Endodermal cell (in vitro differentiated cells): ENCODE results near the gene DHPS. TPM values are rescaled to one million over a fixed set of nuclear protein-coding genes. Genes with fewer than 3 reads are reported as not detected.
A peak's percentile ranks its signal among the peaks of the same experiment; 100 is the strongest.

Experiments used
- DNase-seq: peaks from one replicate; pipeline ENCODE4 v3.0.0-alpha.2; 2017
- H3K27ac ChIP-seq: 2 replicates; pipeline ENCODE4 v1.5.1; 2013; ENCODE audit warnings: mild to moderate bottlenecking, low read depth, low read length, moderate library complexity
- H3K27me3 ChIP-seq: 2 replicates; pipeline ENCODE4 v1.6.1; 2013; ENCODE audit warnings: mild to moderate bottlenecking, low read length, moderate library complexity; ENCODE audit not compliant: insufficient read depth, control insufficient read depth, poor library complexity, severe bottlenecking
- H3K36me3 ChIP-seq: 2 replicates; pipeline ENCODE4 v1.7.0; 2013; ENCODE audit warnings: mild to moderate bottlenecking, low read length, moderate library complexity; ENCODE audit not compliant: control insufficient read depth, insufficient read depth
- H3K4me1 ChIP-seq: one replicate; pipeline ENCODE4 v1.7.0; 2013; ENCODE audit warnings: low read length; ENCODE audit not compliant: control insufficient read depth, insufficient read depth
- H3K4me3 ChIP-seq: 2 replicates; pipeline ENCODE4 v1.5.1; 2013; ENCODE audit warnings: mild to moderate bottlenecking, low read length, moderate library complexity
- H3K9ac ChIP-seq: 2 replicates; pipeline ENCODE4 v1.6.1; 2013; ENCODE audit warnings: mild to moderate bottlenecking, low read length, moderate library complexity; ENCODE audit not compliant: poor library complexity, severe bottlenecking; ENCODE audit errors: extremely low read depth
- H3K9me3 ChIP-seq: 2 replicates; pipeline ENCODE4 v1.6.1; 2013; ENCODE audit warnings: mild to moderate bottlenecking, low read length, moderate library complexity; ENCODE audit not compliant: control insufficient read depth
- H3K27ac Mint-ChIP-seq: 2 replicates; pipeline ENCODE4 v1.8.0; 2020; ENCODE audit warnings: mixed read lengths
- H3K27me3 Mint-ChIP-seq: 2 replicates; pipeline ENCODE4 v1.8.0; 2021; ENCODE audit warnings: mild to moderate bottlenecking, mixed read lengths; ENCODE audit not compliant: insufficient read depth
- H3K36me3 Mint-ChIP-seq: 2 replicates; pipeline ENCODE4 v1.8.0; 2020; ENCODE audit warnings: low read depth, mixed read lengths
- H3K4me1 Mint-ChIP-seq: 2 replicates; pipeline ENCODE4 v1.8.0; 2020; ENCODE audit warnings: mixed read lengths
- H3K4me3 Mint-ChIP-seq: 2 replicates; pipeline ENCODE4 v1.8.0; 2020; ENCODE audit warnings: mild to moderate bottlenecking, moderate library complexity, mixed read lengths
- H3K9me3 Mint-ChIP-seq: 2 replicates; pipeline ENCODE4 v1.8.0; 2020; ENCODE audit warnings: mild to moderate bottlenecking, mixed read lengths
- CTCF ChIP-seq: fragments of 200-600 bp; sonication (generic); conservative IDR thresholded peaks from 2 replicates; pipeline ENCODE4 v1.5.0; 2021; ENCODE audit warnings: antibody characterized with exemption, mild to moderate bottlenecking
- WGBS, 2 experiments: methylation state at CpG; one replicate each; pipeline versions ENCODE4 v1.1.5 to v1.1.7; 2013; ENCODE audit warnings: missing lambda C conversion rate in 2 of 2, mixed read lengths in 1 of 2; ENCODE audit not compliant: insufficient coverage in 1 of 2, insufficient read length in 1 of 2; 5-methylcytosine and 5-hydroxymethylcytosine counted together
- total RNA-seq, 2 donors: library from RNA; stranded (reverse); fragmentation: NEBNext Ultra II Directional in 1 of 2; extraction: Animal tissue kit (Norgen Biotek cat#: 25700) in 1 of 2; gene quantifications; 2 replicates in 1 of 2; 3 replicates in 1 of 2; pipeline ENCODE4 v1.2.1, GENCODE V29; 2021

DHPS gene
- total RNA-seq, 2 donors from 2014 or later, result 76.1 to 98.5 TPM

DNA sequence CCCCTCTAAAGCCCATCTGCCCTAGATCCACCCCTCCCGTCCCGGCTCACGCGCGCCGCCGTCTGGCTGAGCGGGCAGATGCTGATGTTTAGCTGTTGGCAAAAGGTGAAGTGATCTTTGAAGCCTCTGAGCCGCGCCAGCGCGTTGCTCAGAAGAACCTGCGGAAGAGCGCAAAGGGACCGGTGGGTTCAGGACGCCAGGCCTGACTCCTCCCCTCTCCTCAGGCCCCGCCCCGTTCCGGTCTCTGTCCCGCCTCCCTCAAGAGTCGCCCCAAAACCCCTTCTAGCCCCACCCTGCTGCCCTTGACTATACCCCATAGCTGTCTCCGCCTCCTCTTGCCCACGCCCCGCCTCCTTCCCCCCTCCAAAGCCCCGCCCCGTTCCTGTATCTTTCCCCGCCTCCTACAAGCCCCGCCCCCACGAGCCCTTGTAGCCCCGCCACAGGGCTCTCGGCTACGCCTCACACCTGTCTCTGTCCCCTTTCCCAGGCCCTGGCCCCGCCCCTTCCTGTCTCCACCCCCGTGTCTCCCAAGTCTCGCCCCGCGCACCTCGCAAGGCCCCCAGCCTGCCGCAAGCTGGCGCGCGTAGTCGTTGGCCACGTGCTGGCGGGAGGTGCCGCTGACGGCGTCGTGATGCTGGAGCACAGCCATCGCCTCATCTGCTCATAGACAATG lies 24.6 kb downstream of the DHPS start:
- H3K27ac ChIP-seq, result no peak overlapping the region
- no peak overlapping the region for H3K4me3 ChIP-seq
- H3K27me3 ChIP-seq, result no peaks in the 10 kb centered on the region
- Mint-ChIP-seq H3K9me3 (no peaks in the 10 kb centered on the region), H3K4me1 (no peaks in the 10 kb centered on the region), H3K36me3 (peaks cover 59% of the 10 kb centered on the region), H3K27me3 (no peaks in the 10 kb centered on the region), H3K27ac (no peak overlapping the region), H3K4me3 (no peak overlapping the region)
- 94 to 97% methylated on average over 19 to 47 of the region's 50 CpGs for WGBS, 2 experiments
- peak; percentile 39 for TF ChIP-seq CTCF
- DNase-seq, result peak; percentile 92
- H3K9ac ChIP-seq, result no peak overlapping the region
- no peaks in the 10 kb centered on the region for H3K9me3 ChIP-seq
- H3K4me1 ChIP-seq, result no peaks in the 10 kb centered on the region
- peaks cover 47% of the 10 kb centered on the region for H3K36me3 ChIP-seq

DNA sequence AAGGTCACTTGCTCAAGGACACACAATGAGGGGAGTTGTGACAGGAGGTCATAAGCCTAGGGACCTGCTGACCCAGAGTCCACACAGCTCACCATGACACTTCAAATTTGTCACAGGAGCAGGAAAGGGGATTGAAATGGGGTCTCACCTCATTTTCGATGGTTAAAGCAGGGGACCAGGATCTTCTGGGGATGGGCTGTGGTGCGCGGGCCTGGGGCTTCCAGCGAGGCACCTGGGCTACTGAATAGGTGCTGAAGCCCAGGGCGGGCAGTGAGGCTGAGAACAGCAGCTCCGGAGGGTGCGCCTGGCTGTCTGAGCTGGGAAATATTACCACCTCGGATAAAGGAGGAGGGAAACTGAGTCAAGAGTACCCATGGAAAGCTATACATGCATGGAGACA lies 26.1 kb downstream of the DHPS start:
- no peaks in the 10 kb centered on the region for H3K27me3 ChIP-seq
- H3K9ac ChIP-seq, result no peak overlapping the region
- WGBS, 2 experiments, result 97 to 98% methylated on average over 8 of the region's 8 CpGs
- Mint-ChIP-seq H3K9me3 (peaks cover 1% of the 10 kb centered on the region), H3K4me3 (no peak overlapping the region), H3K27ac (no peak overlapping the region), H3K36me3 (peaks cover 65% of the 10 kb centered on the region), H3K4me1 (no peaks in the 10 kb centered on the region), H3K27me3 (no peaks in the 10 kb centered on the region)
- no peak overlapping the region for H3K4me3 ChIP-seq
- DNase-seq, result no peak
- peaks cover 35% of the 10 kb centered on the region for H3K36me3 ChIP-seq
- no peaks in the 10 kb centered on the region for H3K4me1 ChIP-seq
- no peak overlapping the region for H3K27ac ChIP-seq
- no peak for TF ChIP-seq CTCF
- H3K9me3 ChIP-seq, result no peaks in the 10 kb centered on the region

DNA sequence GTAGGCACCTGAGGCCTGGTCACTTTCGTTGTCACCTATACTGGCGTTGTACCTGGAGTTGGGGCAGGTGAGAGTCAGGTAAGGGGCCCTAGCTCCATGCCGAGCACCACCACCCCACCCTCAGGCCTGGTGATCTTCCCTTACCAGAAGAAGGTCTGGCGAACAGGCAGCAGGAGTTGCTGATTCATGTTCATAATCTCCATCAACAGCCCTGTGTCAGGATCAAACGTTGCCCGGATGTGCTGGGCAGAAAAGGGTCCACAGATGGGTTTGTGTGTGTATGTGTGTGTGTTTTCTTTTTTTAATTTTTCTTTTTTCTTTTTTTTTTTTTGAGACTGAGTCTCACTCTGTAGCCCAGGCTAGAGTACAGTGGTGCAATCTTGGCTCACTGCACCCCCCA lies 29.5 kb downstream of the DHPS start:
- Mint-ChIP-seq H3K4me1 (no peaks in the 10 kb centered on the region), H3K9me3 (peaks cover 1% of the 10 kb centered on the region), H3K27ac (no peak overlapping the region), H3K27me3 (no peaks in the 10 kb centered on the region), H3K4me3 (no peak overlapping the region), H3K36me3 (peaks cover 59% of the 10 kb centered on the region)
- Histone ChIP-seq H3K9me3 (no peaks in the 10 kb centered on the region), H3K9ac (no peak overlapping the region), H3K4me1 (no peaks in the 10 kb centered on the region), H3K27ac (no peak overlapping the region), H3K27me3 (no peaks in the 10 kb centered on the region), H3K4me3 (no peak overlapping the region), H3K36me3 (peaks cover 18% of the 10 kb centered on the region)
- 96 to 100% methylated on average over 2 to 5 of the region's 6 CpGs for WGBS, 2 experiments
- no peak for TF ChIP-seq CTCF
- DNase-seq, result no peak
